Measurements from ENCODE around the gene UFC1. TPM values are rescaled to one million over a fixed set of nuclear protein-coding genes. Genes with fewer than 3 reads are reported as not detected.

Gene UFC1
- total RNA-seq, 1 donor from 2014 or later: 89.4 TPM

- Mint-ChIP-seq H3K36me3 (ENCODE audit: low read depth) (peaks cover 8% of the 10 kb centered on the region), H3K27ac (ENCODE audit: unreplicated experiment) (peak overlapping the region; percentile 14), H3K4me1 (ENCODE audit: low read depth) (peaks cover 48% of the 10 kb centered on the region), H3K27me3 (ENCODE audit: low read depth) (no peaks in the 10 kb centered on the region), H3K9me3 (ENCODE audit: low read depth) (no peaks in the 10 kb centered on the region), H3K4me3 (ENCODE audit: unreplicated experiment) (no peak overlapping the region)
- TF ChIP-seq CTCF (IDR thresholded peaks at IDR 0.05): no peak
- DNase-seq (ENCODE audit: low spot score): no peak
Measured at GRCh38 chr1:161157867-161158266, 4.1 kb downstream of the UFC1 start.

- Mint-ChIP-seq H3K4me3 (ENCODE audit: unreplicated experiment) (peak overlapping the region; percentile 79), H3K27me3 (ENCODE audit: low read depth) (no peaks in the 10 kb centered on the region), H3K9me3 (ENCODE audit: low read depth) (no peaks in the 10 kb centered on the region), H3K36me3 (ENCODE audit: low read depth) (peaks cover 13% of the 10 kb centered on the region), H3K27ac (ENCODE audit: unreplicated experiment) (peak overlapping the region; percentile 86), H3K4me1 (ENCODE audit: low read depth) (peaks cover 44% of the 10 kb centered on the region)
- no peak for TF ChIP-seq CTCF (IDR thresholded peaks at IDR 0.05)
- no peak for DNase-seq (ENCODE audit: low spot score)
Measured at GRCh38 chr1:161158316-161159010, 4.7 kb downstream of the UFC1 start.

- H3K27me3 Mint-ChIP-seq (ENCODE audit: low read depth): no peaks in the 10 kb centered on the region
- H3K9me3 Mint-ChIP-seq (ENCODE audit: low read depth): no peaks in the 10 kb centered on the region
- H3K4me1 Mint-ChIP-seq (ENCODE audit: low read depth): peaks cover 44% of the 10 kb centered on the region
- H3K4me3 Mint-ChIP-seq (ENCODE audit: unreplicated experiment): peak within 1 kb of the TSS; percentile 79
- peak within 1 kb of the TSS; percentile 86 for H3K27ac Mint-ChIP-seq (ENCODE audit: unreplicated experiment)
- DNase-seq (ENCODE audit: low spot score): peak; percentile 98
- peaks cover 14% of the 10 kb centered on the region for H3K36me3 Mint-ChIP-seq (ENCODE audit: low read depth)
- TF ChIP-seq CTCF (IDR thresholded peaks at IDR 0.05): peak; percentile 60
Measured at GRCh38 chr1:161159087-161159912, 5.5 kb downstream of the UFC1 start, which contains the start of gene USP21. USP21 (plus strand) TSS chr1:161159500; CDS start chr1:161160641, 1,141 bp downstream.

- H3K4me1 Mint-ChIP-seq (ENCODE audit: low read depth): peaks cover 39% of the 10 kb centered on the region
- peak overlapping the region; percentile 86 for H3K27ac Mint-ChIP-seq (ENCODE audit: unreplicated experiment)
- H3K27me3 Mint-ChIP-seq (ENCODE audit: low read depth): no peaks in the 10 kb centered on the region
- TF ChIP-seq CTCF (IDR thresholded peaks at IDR 0.05): no peak
- peaks cover 14% of the 10 kb centered on the region for H3K36me3 Mint-ChIP-seq (ENCODE audit: low read depth)
- no peaks in the 10 kb centered on the region for H3K9me3 Mint-ChIP-seq (ENCODE audit: low read depth)
- DNase-seq (ENCODE audit: low spot score): no peak
- peak overlapping the region; percentile 79 for H3K4me3 Mint-ChIP-seq (ENCODE audit: unreplicated experiment)
Measured at GRCh38 chr1:161159913-161160243, 6.1 kb downstream of the UFC1 start.

- Mint-ChIP-seq H3K36me3 (ENCODE audit: low read depth) (peaks cover 13% of the 10 kb centered on the region), H3K9me3 (ENCODE audit: low read depth) (no peaks in the 10 kb centered on the region), H3K4me3 (ENCODE audit: unreplicated experiment) (peak overlapping the region; percentile 79), H3K27ac (ENCODE audit: unreplicated experiment) (peak overlapping the region; percentile 41), H3K27me3 (ENCODE audit: low read depth) (no peaks in the 10 kb centered on the region), H3K4me1 (ENCODE audit: low read depth) (peaks cover 39% of the 10 kb centered on the region)
- DNase-seq (ENCODE audit: low spot score): no peak
- no peak for TF ChIP-seq CTCF (IDR thresholded peaks at IDR 0.05)
Measured at GRCh38 chr1:161160671-161161145, 6.9 kb downstream of the UFC1 start.
